Mucosa of descending colon (tissue), 3 donors: ENCODE data around the gene IGSF22. TPM values are rescaled to one million over a fixed set of nuclear protein-coding genes. Genes with fewer than 3 reads are reported as not detected.

Source experiments
- ATAC-seq: fragments of 200-7000 bp; cut with Tn5 transposase; one replicate; pipeline ENCODE4 v1.9.1; 2020; ENCODE audit warnings: mild to moderate bottlenecking, moderate library complexity
- DNase-seq, 3 donors: peaks; one replicate each; pipeline ENCODE4 v3.0.0-alpha.2; 2020
- H3K36me3 ChIP-seq: fragments of 200-600 bp; one replicate; pipeline ENCODE4 v1.8.0; 2021; ENCODE audit warnings: low read depth, mild to moderate bottlenecking
- H3K4me1 ChIP-seq: fragments of 200-600 bp; one replicate; pipeline ENCODE4 v1.8.0; 2021; ENCODE audit warnings: low read depth, mild to moderate bottlenecking
- H3K4me3 ChIP-seq: fragments of 200-600 bp; one replicate; pipeline ENCODE4 v1.8.0; 2021; ENCODE audit warnings: mild to moderate bottlenecking
- H3K9me3 ChIP-seq: fragments of 200-600 bp; one replicate; pipeline ENCODE4 v1.8.0; 2021; ENCODE audit warnings: mild to moderate bottlenecking
- intact Hi-C, 2 donors: fragments of 100-400 bp; cut with DNase I in 1 of 2; cut with micrococcal nuclease in 1 of 2; formaldehyde crosslinking; loops; one replicate each; pipeline versions ENCODE4 v1.11.0 to v1.11.1; 2022; cut with DNase I, micrococcal nuclease
- total RNA-seq, 3 donors: library from RNA; stranded (reverse); fragmentation: NEBNext Ultra II Directional in 2 of 3; extraction: Animal tissue kit (Norgen Biotek cat#: 25700) in 2 of 3; gene quantifications; one replicate each; pipeline versions ENCODE4 v1.2.1 to v1.2.4, GENCODE V29; 2021 to 2023
- TF ChIP-seq, protein P1 (sequence below): fragments of 200-600 bp; IDR thresholded peaks from one replicate; pipeline ENCODE4 v1.8.0; 2022; ENCODE audit warnings: antibody characterized with exemption, mild to moderate bottlenecking
- donor health status: DM: no; HTN: no; CAD: no; lungs with moderate emphysema.
- donor health status: DM: no; HTN: no; CAD: no.
- donor health status: DM: no; HTN: yes; CAD: no.

The IGSF22 gene
- total RNA-seq, 3 donors from 2014 or later: 1.1 to 1.5 (median 1.5) TPM

GRCh38 chr11:18766015-18766414 lies 40.0 kb upstream of the IGSF22 start:
- intact Hi-C loops: no loop called here
- TF ChIP-seq, protein P1, sequence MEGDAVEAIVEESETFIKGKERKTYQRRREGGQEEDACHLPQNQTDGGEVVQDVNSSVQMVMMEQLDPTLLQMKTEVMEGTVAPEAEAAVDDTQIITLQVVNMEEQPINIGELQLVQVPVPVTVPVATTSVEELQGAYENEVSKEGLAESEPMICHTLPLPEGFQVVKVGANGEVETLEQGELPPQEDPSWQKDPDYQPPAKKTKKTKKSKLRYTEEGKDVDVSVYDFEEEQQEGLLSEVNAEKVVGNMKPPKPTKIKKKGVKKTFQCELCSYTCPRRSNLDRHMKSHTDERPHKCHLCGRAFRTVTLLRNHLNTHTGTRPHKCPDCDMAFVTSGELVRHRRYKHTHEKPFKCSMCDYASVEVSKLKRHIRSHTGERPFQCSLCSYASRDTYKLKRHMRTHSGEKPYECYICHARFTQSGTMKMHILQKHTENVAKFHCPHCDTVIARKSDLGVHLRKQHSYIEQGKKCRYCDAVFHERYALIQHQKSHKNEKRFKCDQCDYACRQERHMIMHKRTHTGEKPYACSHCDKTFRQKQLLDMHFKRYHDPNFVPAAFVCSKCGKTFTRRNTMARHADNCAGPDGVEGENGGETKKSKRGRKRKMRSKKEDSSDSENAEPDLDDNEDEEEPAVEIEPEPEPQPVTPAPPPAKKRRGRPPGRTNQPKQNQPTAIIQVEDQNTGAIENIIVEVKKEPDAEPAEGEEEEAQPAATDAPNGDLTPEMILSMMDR: no peak
- ATAC-seq: no peak

GRCh38 chr11:18765554-18765953 lies 39.6 kb upstream of the IGSF22 start:
- no peak for ATAC-seq
- TF ChIP-seq, protein P1: no peak
- intact Hi-C loops: no loop called here
- no peaks in the 10 kb centered on the region for H3K9me3 ChIP-seq
- DNase-seq: no peak
- H3K4me1 ChIP-seq: no peaks in the 10 kb centered on the region
- H3K36me3 ChIP-seq: no peaks in the 10 kb centered on the region
- no peak overlapping the region for H3K4me3 ChIP-seq

More at GRCh38 chr11:18766015-18766414, 40.0 kb upstream of the IGSF22 start:
- Histone ChIP-seq H3K4me1 (no peaks in the 10 kb centered on the region), H3K9me3 (no peaks in the 10 kb centered on the region), H3K4me3 (no peak overlapping the region), H3K36me3 (no peaks in the 10 kb centered on the region)
- no peak for DNase-seq

- no peaks in the 10 kb centered on the region for H3K4me1 ChIP-seq
- intact Hi-C loops: no loop called here
- no peak for ATAC-seq
These were observed 35.8 kb upstream of the IGSF22 start for GRCh38 chr11:18761741-18762140.

GRCh38 chr11:18761144-18761543 lies 35.2 kb upstream of the IGSF22 start:
- no peaks in the 10 kb centered on the region for H3K36me3 ChIP-seq
- ATAC-seq (no peak), DNase-seq (no peak)
- TF ChIP-seq, protein P1: no peak
- H3K4me1 ChIP-seq: no peaks in the 10 kb centered on the region
- intact Hi-C loops: no loop called here
- no peaks in the 10 kb centered on the region for H3K9me3 ChIP-seq
- H3K4me3 ChIP-seq: no peak overlapping the region

More at GRCh38 chr11:18761741-18762140, 35.8 kb upstream of the IGSF22 start:
- Histone ChIP-seq H3K4me3 (no peak overlapping the region), H3K9me3 (no peaks in the 10 kb centered on the region), H3K36me3 (no peaks in the 10 kb centered on the region)
- no peak for DNase-seq
- TF ChIP-seq, protein P1: no peak

GRCh38 chr11:18757811-18758210 lies 31.8 kb upstream of the IGSF22 start:
- Histone ChIP-seq H3K9me3 (no peaks in the 10 kb centered on the region), H3K36me3 (no peaks in the 10 kb centered on the region), H3K4me1 (no peaks in the 10 kb centered on the region), H3K4me3 (no peak overlapping the region)
- intact Hi-C loops: no loop called here
- TF ChIP-seq, protein P1: no peak
- DNase-seq (no peak), ATAC-seq (no peak)

- H3K4me3 ChIP-seq: no peak overlapping the region
- TF ChIP-seq, protein P1: no peak
- ATAC-seq: no peak
- intact Hi-C loops: no loop called here
- no peaks in the 10 kb centered on the region for H3K4me1 ChIP-seq
- no peak for DNase-seq
- no peaks in the 10 kb centered on the region for H3K36me3 ChIP-seq
- no peaks in the 10 kb centered on the region for H3K9me3 ChIP-seq
These were observed 30.9 kb upstream of the IGSF22 start for GRCh38 chr11:18756889-18757288.
